Lower leg skin (tissue), 4 donors: ENCODE measurements around the gene MCM8. TPM values are rescaled to one million over a fixed set of nuclear protein-coding genes. Genes with fewer than 3 reads are reported as not detected.

Source experiments
- DNase-seq, 2 donors: peaks; one replicate each; pipeline ENCODE4 v3.0.0-alpha.2; 2019; ENCODE audit warnings: low spot score in 2 of 2
- H3K4me3 ChIP-seq: fragments of 200-600 bp; sonication (generic); 2 replicates; pipeline ENCODE4 v1.5.1; 2017; ENCODE audit warnings: mild to moderate bottlenecking, low read depth; ENCODE audit not compliant: poor library complexity, severe bottlenecking
- CTCF ChIP-seq, 3 donors: fragments of 450-650 bp; IDR thresholded peaks; one replicate each; pipeline ENCODE4 v1.5.1; 2016; ENCODE audit warnings: antibody characterized with exemption in 3 of 3, mild to moderate bottlenecking in 3 of 3, moderate library complexity in 2 of 3
- POLR2A ChIP-seq, 2 donors: fragments of 450-650 bp; IDR thresholded peaks; one replicate each; pipeline ENCODE4 v1.6.1; 2016 to 2017; ENCODE audit warnings: antibody characterized with exemption in 2 of 2, mild to moderate bottlenecking in 1 of 2, moderate library complexity in 1 of 2
- WGBS, 2 donors: methylation state at CpG; one replicate each; pipeline ENCODE4 v1.1.5; 2018; 5-methylcytosine and 5-hydroxymethylcytosine counted together
- intact Hi-C: fragments of 100-400 bp; cut with DNase I; formaldehyde crosslinking; loops from one replicate; pipeline ENCODE4 v1.15.0; 2023; ENCODE audit warnings: low total_unique reads
- total RNA-seq, 4 donors: library from RNA; depleted of rRNA; stranded (reverse); fragments of >200 nt; gene quantifications; one replicate each; pipeline ENCODE4 v1.1.0, GENCODE V29; 2016

Gene MCM8
- total RNA-seq, 4 donors from 2014 or later, result 2.4 to 5.1 (median 4.3) TPM

- intact Hi-C loops, result no loop called here
- no peak for DNase-seq
- TF ChIP-seq POLR2A (IDR thresholded peaks at IDR 0.05), result no peak
- TF ChIP-seq CTCF (IDR thresholded peaks at IDR 0.05), result no peak
- no peak overlapping the region for H3K4me3 ChIP-seq
- 78 to 80% methylated on average over 7 of the region's 7 CpGs for WGBS, 2 donors
Observed at GRCh38 chr20:5933802-5934436, 16.5 kb upstream of the MCM8 start.

GRCh38 chr20:5935384-5935783 lies 15.1 kb upstream of the MCM8 start:
- no peak overlapping the region for H3K4me3 ChIP-seq
- intact Hi-C loops, result no loop called here
- DNase-seq, result no peak
- 66 to 75% methylated on average over 1 of the region's 1 CpG for WGBS, 2 donors
- TF ChIP-seq CTCF (IDR thresholded peaks at IDR 0.05) (no peak), POLR2A (IDR thresholded peaks at IDR 0.05) (no peak)

GRCh38 chr20:5936238-5936637 lies 14.2 kb upstream of the MCM8 start:
- WGBS, 2 donors, result 77 to 86% methylated on average over 3 of the region's 3 CpGs
- no peak overlapping the region for H3K4me3 ChIP-seq
- intact Hi-C loops, result no loop called here
- no peak for TF ChIP-seq POLR2A (IDR thresholded peaks at IDR 0.05)
- TF ChIP-seq CTCF (IDR thresholded peaks at IDR 0.05), result no peak
- DNase-seq, result no peak

- WGBS, 2 donors, result 71 to 76% methylated on average over 6 of the region's 6 CpGs
- intact Hi-C loops, result no loop called here
- no peak for DNase-seq
- no peak overlapping the region for H3K4me3 ChIP-seq
- TF ChIP-seq CTCF (IDR thresholded peaks at IDR 0.05), result no peak
- TF ChIP-seq POLR2A (IDR thresholded peaks at IDR 0.05), result no peak
Observed at GRCh38 chr20:5938456-5939029, 11.9 kb upstream of the MCM8 start.

GRCh38 chr20:5945963-5946362 lies 4.5 kb upstream of the MCM8 start:
- TF ChIP-seq POLR2A (IDR thresholded peaks at IDR 0.05) (no peak), CTCF (IDR thresholded peaks at IDR 0.05) (no peak)
- 49 to 63% methylated on average over 3 of the region's 3 CpGs for WGBS, 2 donors
- intact Hi-C loops, result no loop called here
- no peak overlapping the region for H3K4me3 ChIP-seq
- no peak for DNase-seq

GRCh38 chr20:5947276-5947675 lies 3.2 kb upstream of the MCM8 start:
- TF ChIP-seq POLR2A (IDR thresholded peaks at IDR 0.05) (no peak), CTCF (IDR thresholded peaks at IDR 0.05) (no peak)
- no peak for DNase-seq
- WGBS, 2 donors, result 87 to 91% methylated on average over 6 of the region's 6 CpGs
- intact Hi-C loops, result no loop called here
- H3K4me3 ChIP-seq, result no peak overlapping the region
